Activated T-cell treated with anti-CD3 and anti-CD28 coated beads for 1 hour (primary cell): ENCODE results near the gene TUSC2.
A peak's percentile ranks its signal among the peaks of the same experiment; 100 is the strongest.

Source experiments
- DNase-seq: peaks from one replicate; pipeline ENCODE4 v3.0.0-alpha.2; 2020; ENCODE audit warnings: low read depth

Gene TUSC2

DNA sequence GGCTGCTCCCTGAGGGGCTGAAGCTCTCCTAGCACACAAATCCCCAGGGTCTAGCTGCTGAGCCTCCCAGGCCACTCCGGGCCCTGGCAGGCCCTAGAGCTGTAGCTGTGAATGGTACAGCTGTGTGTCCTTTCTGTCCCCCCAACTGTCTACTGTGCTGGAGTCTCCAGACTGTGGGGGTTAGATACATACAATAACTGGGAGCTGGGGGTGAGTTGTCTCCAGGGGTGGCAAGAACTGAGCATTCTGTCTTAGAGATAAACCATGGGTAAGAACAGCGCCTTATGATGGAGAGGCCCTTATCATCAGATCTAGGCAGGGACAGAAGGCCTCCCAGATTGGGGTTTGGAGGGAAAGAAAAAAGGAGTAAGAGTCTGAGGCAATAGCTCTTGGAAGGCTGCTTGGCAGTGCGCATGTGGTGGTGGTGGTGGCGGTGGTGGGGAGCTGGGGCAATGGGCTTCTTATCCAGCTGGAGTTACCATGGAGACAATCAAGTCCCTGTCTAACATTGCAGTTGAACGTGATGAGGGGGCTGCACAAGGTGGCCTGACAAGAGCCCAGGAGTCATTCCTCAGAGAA lies 26.3 kb upstream of the TUSC2 start:
- DNase-seq = no peak

DNA sequence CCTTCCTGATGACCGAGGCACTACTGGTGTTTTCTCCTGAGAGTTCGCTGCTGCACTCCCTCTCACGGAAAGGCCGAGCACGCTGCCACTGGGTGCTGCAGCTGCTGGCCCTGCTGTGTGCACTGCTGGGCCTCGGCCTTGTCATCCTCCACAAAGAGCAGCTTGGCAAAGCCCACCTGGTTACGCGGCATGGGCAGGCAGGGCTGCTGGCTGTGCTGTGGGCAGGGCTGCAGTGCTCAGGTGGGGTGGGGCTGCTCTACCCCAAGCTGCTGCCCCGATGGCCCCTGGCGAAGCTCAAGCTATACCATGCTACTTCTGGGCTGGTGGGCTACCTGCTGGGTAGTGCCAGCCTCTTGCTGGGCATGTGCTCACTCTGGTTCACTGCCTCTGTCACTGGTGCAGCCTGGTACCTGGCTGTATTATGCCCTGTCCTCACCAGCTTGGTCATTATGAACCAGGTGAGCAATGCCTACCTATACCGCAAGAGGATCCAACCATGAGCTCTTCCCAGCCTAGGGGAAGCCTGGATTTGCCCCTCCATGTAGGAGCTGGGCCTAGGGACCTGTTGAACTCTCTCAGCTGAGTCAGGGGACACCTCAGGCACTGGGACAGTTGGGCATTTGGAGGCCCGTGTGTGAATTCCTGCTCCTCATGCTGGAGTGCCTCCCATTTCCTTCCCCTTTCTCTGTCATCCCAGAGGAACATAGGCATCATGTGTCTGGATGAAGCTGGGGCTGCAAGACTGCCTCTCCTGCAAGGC lies 25.4 kb upstream of the TUSC2 start:
- no peak for DNase-seq

DNA sequence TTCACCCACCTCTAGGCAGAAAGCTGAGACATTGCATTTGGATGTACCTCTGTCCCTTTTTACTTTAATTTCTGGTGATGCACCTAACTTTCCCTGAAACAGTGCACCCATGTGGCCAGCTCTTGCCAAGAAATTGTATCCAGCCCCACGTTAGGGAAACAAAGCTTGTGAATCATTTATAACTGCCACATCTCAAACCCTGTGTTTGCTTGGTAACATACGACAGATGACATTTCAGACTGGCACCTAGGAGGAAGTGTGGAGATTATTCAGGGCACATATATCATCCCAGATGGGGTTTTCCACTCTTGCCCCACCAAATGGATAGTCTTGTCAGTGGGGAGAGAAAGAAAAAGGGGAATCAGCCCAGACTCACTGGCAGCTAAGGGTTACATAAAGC lies 24.8 kb upstream of the TUSC2 start:
- no peak for DNase-seq

DNA sequence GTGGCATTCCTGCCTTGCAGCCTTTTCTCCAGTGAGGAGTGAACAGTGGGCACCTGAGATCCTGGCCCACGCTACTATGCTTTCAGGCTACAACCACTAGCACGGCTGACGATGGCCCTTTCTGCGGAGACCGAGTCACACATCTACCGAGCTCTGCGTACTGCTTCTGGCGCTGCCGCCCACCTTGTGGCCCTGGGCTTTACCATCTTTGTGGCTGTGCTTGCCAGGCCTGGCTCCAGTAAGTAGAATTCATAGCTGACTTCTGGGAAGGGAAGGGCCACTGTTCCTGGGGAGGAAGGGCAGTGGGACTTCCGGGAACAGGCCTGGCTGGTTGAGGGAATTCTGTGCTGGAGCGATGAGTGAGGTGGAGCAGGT lies 23.3 kb upstream of the TUSC2 start:
- DNase-seq = no peak

DNA sequence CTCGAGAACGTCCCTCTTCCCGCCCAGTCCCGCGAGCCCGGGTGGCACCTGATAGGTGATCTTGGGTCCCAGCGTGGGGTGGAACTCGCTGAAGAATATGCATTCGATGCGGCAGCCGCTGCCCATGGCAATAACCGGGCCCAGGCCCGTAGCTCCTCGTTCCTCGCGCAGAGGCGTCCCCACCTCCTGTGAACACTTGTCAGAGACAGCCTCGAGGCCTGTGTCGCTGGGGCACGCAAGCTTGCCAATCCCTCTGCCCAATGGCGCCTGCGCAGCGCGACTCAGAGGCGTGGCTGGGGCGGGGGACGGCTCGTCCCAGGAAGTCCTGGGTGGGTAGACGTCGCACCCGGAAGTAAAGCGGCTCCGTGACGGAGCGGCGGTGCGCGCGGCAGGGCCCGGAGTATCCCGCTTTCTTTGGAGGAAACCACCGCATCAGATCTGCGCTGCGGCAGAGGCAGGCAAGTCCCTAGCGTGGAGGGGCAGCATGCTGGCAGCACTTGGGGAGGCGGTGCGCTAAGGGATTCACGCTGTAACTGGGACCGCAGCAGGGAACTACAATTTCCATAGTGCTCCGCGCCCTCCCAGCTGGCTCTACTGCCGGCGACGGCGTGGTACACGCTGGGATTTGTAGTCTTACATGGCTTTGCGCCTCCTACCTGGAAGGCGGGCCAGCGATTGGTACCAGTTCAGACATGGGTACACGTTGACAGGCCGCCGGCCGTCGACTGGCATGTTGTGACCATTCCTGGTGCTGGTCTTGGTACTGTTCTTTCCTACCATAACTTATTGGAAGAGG lies 22.7 kb upstream of the TUSC2 start, which contains the start of the genes CYB561D2 and NPRL2:
Gene CYB561D2 (plus strand): TSS at position 336 of the 796 bp plus-strand sequence. CDS start 572 bp downstream, outside the sequence.
Gene NPRL2 (minus strand): TSS at position 249 of the 796 bp plus-strand sequence. CDS start 123 bp downstream, at position 126.
- DNase-seq = peak; percentile 99

DNA sequence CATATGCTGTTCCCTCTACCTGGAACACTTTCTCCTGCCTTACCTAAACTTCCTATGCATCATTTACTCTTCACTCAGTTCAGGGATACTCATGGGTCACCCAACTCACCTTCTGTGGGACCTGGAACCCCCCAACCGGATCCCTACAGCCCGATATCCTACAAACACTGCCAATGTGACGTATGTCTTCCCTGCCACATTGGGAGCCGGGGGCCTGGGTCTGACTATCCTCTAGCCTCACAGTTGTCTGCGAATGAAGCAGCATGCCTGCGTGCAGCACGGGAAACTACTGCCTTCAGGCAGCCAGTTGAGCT lies 22.1 kb upstream of the TUSC2 start:
- DNase-seq = no peak

DNA sequence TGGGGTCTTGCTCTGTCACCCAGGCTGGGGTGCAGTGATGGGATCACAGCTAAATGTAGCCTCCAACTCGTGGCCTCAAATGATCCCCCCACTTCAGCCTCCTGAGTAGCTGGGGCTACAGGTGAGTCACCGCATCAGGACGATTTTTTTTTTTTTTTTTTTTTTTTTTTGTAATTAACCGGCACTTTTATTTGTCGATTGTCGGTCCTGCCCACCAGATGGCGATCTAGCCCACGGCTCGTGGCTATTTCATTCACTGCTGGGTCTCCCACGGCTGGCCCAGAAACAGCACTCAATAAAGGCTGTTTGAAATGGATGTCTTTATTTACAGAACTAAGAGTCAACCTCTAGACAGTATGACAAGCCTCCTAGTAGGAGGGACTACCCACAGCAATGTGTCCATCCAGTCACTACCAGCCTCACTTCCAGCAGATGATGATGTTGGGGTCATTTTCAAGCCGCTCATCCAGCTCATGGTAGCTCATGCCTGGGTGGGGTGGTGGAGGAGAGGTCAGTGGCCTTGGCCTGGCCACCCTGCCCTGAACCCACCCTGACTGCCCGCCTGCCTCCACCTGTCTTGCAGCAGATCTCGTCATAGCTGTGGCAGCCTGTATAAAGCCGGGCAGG lies 19.3 kb upstream of the TUSC2 start:
- DNase-seq = peak; percentile 64

DNA sequence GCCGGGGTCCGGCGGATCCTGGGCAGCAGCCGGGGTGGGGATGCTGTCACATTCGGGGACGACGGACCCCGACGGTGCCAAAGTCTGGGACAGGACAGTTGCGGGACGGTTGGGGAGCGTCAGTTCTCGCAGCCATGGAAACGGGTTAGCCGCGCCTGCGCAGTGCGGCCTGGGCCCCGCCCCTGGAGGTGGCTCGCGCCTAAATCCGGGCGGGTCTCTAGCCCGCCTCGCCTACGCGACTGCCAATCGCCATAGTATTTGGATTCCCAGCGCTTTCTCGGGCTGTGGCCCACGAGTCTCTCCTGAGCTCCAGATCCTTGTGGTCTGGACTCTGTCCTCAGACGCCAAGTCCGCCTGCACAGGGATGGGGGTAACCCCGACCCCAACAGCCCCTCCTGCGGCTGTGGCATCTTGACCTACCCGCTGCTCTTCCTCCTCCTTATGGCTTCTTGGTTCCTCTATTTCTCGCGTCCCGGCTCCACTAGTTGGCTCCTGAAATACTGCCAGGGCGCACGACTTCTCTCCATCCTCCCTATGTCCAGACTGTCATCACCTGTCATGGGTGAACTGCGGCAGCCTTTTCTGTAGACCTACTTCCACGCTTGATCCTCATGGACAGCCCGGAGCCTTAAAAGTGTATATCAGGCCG lies 17.7 kb upstream of the TUSC2 start, which contains the start of gene ZMYND10:
Gene ZMYND10 (minus strand): TSS at position 147 of the 649 bp plus-strand sequence. CDS start 153 bp downstream, outside the sequence.
- DNase-seq = peak; percentile 73

DNA sequence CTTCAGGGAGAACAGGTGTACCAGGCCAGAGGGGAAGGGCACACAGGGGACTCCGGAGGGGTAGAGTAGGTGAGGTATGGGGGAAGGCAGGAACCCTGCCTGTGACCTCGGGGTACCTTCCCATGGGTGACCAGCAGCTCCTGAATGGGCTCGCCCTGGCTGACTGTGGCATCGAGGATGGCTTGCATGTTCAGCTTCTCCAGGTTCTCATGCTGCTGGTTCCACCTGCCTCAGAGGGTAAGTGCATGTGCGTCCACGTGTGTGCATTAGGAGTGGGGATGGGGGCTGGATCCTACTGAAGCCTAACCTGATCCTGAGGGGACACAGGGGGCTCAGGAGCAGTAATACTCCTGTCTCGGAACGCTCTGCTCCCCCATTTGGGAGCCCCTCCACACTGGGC lies 17.0 kb upstream of the TUSC2 start:
- no peak for DNase-seq

DNA sequence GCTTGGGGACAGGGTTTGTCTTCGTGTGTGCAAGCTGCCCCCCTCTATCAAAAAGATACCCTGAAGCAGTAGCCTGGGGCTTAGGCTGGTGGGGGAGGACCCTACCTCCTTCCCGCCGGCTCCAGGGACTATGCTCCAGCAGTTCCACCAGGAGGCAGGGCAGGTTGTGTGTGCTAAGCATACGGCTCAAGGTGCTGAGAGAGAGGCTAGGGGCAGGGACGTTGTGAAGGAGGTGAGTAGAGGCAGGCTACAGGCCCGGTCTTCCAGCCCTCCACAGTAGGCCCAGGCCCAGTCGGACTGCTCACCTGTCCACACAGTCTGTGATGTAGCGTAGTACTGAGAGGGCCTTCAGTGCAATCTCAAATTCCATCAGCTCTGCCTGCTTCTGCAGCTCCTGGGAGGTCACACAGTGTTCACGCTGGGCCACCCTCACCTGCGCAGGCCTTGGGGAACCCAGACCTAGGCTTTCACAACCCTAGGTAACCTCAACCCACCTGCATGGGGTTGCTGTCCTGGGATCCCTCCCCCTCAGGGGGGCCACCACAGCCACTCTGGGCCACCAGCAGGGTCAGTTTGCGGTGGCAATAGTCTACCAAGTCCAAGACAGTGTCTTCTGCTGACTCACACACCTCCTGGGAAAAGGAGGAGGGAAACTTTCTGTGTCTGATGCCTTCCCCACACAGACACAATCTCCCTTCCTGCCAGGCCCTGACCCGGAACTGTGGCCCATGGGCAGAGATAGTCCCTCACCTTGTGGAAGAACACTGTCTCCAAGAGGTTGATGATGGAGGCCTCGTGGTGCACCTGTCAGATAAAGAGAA lies 15.0 kb upstream of the TUSC2 start:
- DNase-seq = no peak

DNA sequence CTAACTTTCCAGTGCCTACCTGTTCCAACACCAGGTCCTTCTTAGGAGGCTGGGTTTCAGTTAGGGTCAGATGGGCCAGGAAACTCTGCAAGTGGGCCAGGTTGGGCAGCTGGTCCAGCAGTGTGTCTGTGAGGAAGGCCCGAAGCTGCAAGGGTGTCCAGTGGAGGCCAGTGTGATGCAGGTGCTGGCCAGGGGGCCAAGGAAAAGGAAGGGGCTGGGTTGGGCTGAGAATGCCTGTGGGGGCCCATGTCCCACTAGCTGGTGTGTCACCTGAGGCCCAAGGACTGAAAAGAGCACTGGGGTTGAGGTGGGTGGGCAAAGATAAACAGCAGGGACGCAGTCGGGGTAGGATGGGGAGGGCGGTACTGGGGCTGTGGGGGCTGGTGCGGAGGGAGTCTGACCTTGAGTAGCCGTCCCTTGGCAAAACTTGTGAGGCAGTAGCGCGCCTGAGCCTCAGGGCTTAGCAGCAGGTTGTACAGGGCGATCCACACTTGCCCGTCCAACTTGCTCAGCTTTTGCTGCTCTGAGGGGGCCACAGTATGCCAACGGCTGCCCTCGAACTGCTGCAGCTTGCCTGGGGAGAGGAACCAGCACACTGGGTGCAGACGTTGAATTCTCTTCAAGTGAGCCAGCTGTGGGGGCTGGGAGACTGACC lies 14.1 kb upstream of the TUSC2 start:
- no peak for DNase-seq

DNA sequence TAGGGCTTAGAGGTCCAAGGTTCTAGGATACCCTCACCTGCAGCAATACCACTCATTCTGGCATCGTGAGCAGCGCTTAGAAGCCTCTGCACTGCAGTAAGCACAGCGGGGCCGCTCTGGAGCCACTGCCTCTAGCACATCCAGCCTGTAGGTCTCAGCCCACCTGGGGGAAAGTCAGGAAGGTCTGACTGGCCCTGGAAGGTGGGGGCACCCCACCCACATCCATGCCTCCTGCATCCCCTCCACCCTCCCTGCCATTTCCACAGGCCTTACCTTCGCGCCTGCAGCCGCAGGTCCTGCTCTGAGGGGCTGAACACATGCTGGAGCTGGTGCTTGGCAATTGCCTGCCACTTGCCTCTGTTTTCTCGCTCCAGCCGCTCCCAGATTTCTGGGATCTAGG lies 13.5 kb upstream of the TUSC2 start:
- DNase-seq = no peak

DNA sequence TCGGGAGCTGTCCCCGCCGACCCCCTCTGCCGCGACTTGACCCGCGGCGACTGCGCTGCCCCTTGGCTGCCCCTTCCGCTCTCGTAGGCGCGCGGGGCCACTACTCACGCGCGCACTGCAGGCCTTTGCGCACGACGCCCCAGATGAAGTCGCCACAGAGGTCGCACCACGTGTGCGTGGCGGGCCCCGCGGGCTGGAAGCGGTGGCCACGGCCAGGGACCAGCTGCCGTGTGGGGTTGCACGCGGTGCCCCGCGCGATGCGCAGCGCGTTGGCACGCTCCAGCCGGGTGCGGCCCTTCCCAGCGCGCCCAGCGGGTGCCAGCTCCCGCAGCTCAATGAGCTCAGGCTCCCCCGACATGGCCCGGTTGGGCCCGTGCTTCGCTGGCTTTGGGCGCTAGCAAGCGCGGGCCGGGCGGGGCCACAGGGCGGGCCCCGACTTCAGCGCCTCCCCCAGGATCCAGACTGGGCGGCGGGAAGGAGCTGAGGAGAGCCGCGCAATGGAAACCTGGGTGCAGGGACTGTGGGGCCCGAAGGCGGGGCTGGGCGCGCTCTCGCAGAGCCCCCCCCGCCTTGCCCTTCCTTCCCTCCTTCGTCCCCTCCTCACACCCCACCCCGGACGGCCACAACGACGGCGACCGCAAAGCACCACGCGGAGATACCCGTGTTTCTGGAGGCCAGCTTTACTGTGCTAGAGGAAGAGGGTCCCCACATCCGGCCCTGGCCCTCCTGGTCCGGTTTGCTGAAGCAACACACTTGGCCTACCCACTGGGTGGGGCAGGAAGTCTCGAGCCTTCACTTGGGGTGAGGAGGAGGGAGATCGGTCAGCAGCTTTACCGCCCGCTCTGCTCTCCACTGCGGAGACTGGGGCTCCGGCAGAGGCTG lies 12.7 kb upstream of the TUSC2 start, which contains the start of gene RASSF1:
Gene RASSF1 (minus strand): TSS at position 389 of the 882 bp plus-strand sequence. CDS start 31 bp downstream, at position 358.
- DNase-seq = peak; percentile 47

DNA sequence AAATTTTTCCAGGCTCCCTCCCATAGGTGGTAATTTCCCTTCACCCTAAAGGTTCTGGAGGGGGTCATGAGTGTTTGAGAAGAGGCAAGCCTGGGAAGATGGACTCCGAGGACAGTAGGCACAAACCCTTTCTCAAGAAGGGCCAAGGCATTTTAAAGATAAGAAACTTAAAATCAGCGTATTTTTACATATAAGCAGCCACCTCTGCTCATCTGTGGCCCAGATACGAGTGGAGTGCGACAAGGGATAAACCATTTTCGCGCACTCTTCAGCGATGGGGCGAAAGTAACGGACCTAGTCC lies 12.1 kb upstream of the TUSC2 start:
- no peak for DNase-seq

DNA sequence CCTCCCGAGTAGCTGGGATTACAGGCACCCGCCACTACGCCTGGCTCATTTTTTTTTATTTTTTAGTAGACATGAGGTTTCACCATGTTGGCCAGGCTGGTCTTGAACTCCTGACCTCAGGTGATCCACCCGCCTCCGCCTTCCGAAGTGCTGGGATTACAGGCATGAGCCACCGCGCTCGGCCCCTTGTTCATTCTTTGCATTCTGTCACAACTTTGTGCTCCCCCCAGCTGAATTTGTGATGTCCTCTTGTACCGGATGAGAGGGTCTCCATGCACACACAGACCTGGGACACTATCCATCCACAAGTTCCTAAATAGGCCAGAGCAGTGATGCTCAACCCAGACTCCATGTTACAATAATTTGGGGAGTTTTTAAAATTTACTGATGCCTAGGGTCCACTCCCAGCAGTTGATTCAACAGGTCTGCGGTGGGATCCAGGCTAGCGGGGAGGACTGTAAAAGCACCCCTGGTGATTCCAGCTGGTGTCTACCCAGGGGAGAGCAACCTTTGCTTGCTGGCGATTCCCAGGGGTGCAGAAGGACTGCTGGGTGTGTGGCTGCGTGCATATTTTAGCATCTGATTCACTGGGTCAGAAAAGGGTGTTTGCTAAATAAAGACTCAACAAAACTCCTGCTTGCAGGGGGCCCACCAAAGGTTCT lies 11.6 kb upstream of the TUSC2 start:
- DNase-seq = no peak

DNA sequence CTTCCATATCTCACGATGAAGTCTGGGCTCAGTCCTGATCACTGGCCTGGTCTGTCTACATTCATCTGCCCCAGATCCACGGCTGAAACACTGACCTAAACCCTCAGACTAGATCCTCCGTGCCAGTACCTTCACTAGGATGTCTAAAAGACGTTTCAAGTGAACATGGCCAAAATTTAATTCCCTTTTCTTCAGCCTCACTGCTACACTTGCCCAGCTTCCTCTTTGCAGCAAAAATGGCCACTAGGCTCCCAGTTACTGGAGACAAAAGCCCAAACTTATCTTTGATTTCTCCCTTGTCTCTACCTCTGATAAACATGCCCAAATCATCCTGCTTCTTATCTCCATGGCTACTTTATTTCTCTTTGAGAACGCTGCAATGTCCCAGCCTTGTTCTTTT lies 10.9 kb upstream of the TUSC2 start:
- DNase-seq = no peak

DNA sequence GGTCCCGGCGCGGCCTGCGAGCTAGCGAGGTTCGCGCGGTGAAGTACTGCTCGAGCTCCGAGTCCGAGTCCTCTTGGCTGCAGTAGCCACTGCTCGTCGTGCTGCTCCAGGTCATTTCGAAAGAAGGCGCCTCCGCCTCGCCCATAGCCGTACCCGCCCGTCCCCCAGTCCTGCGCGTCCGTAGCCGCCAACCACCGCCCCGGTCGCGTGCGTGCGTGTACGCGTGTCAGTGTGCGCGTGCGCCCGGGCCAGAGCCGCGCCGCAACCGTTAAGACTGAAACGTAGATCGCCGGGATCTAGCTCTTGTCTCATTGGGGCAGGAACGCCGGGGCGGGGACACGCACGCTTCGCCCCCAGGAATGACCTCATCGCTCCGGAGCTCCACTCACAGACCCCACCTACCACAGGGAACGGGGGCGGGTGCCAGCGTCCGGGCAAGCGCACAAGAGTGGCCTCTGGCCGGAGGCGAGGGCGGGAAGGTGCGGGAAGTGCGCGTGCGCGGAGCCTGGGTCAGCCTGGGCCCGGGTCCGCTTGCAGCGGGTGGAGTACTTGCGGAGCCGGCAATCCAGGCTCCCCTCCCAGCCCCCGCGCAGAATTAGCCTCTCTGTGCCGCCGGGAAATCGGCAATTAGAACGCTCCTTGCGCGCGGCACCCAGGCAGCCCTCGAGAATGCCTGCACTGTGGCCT lies 9.3 kb upstream of the TUSC2 start:
- peak; percentile 85 for DNase-seq

DNA sequence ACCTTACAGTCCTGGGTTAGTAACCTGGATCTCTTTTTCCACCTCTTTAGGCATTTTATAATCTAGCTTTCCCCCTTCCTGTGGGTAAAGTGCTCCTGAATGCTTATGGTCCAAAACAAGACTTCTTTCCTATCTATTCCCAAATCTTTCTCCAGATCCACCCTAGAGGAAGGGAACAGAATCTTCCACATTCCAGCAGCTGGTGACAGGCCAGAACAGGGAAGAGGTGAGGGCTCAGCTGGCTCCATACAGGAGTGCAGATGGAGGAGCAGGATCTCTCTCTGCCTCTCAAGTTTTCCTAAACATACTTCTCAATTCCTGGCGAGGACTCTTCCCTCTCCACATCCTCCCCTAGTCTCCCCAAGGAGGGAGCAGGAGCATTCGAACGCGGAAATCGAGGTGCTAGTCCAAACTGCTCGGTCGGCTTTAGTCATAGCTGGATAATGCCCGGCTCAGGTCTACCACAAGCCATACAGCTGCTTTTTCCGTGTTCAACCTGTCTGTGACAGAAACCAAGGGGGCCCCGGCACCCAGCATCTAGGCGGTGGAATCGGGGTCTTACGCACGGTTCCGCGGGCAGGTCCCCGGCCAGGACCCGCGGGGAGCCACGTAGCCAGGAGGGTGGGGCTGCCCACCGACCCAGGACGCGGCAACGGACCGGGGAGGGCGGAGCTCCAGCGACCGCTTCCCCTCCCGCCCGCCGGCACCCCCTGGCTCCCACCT lies 8.6 kb upstream of the TUSC2 start:
- DNase-seq = peak; percentile 26
